GM21526 (cell line): ENCODE data around the gene MTMR8.
"Not testable (repeated sequence)": the region's sequence is repeated elsewhere in the genome, so short reads cannot be mapped to it uniquely, and the experiment has no call there.

ENCODE experiments used
- ATAC-seq: cut with Tn5 transposase; IDR thresholded peaks from one replicate; pipeline ENCODE4 v1.9.1; 2021; ENCODE audit warnings: moderate library complexity; ENCODE audit not compliant: unreplicated experiment, low FRiP score

Gene MTMR8

GRCh38 chrX:64394874-64395567, at the start of gene MTMR8:
MTMR8 (minus strand) TSS chrX:64395452; CDS start chrX:64395363, 89 bp downstream.
- ATAC-seq = peak; percentile 95

GRCh38 chrX:64439551-64439950, 44.3 kb upstream of the MTMR8 start:
- no peak for ATAC-seq

GRCh38 chrX:64437665-64438064, 42.4 kb upstream of the MTMR8 start:
- no peak for ATAC-seq

- no peak for ATAC-seq
Observed at GRCh38 chrX:64437218-64437617, 42.0 kb upstream of the MTMR8 start.

- ATAC-seq = no peak
Observed at GRCh38 chrX:64428371-64428770, 33.1 kb upstream of the MTMR8 start.

- ATAC-seq = peak; percentile 94
Observed at GRCh38 chrX:64427787-64428186, 32.5 kb upstream of the MTMR8 start.

GRCh38 chrX:64427281-64427680, 32.0 kb upstream of the MTMR8 start:
- ATAC-seq = no peak

- not testable (repeated sequence) for ATAC-seq
Observed at GRCh38 chrX:64409730-64410129, 14.5 kb upstream of the MTMR8 start.

- ATAC-seq = no peak
Observed at GRCh38 chrX:64398088-64398487, 2.8 kb upstream of the MTMR8 start.

GRCh38 chrX:64395568-64395929, 297 bp upstream of the MTMR8 start:
- peak; percentile 40 for ATAC-seq

GRCh38 chrX:64394059-64394873, 986 bp downstream of the MTMR8 start:
- ATAC-seq = peak; percentile 13

GRCh38 chrX:64389489-64389888, 5.8 kb downstream of the MTMR8 start:
- ATAC-seq = no peak

- ATAC-seq = not testable (repeated sequence)
Observed at GRCh38 chrX:64380789-64381188, 14.5 kb downstream of the MTMR8 start.

- ATAC-seq = no peak
Observed at GRCh38 chrX:64379924-64380323, 15.3 kb downstream of the MTMR8 start.

- no peak for ATAC-seq
Observed at GRCh38 chrX:64377753-64378152, 17.5 kb downstream of the MTMR8 start.

- ATAC-seq = no peak
Observed at GRCh38 chrX:64352081-64352480, 43.2 kb downstream of the MTMR8 start.

GRCh38 chrX:64350521-64350920, 44.7 kb downstream of the MTMR8 start:
- ATAC-seq = no peak

- ATAC-seq = no peak
Observed at GRCh38 chrX:64350047-64350446, 45.2 kb downstream of the MTMR8 start.

- ATAC-seq = no peak
Observed at GRCh38 chrX:64342811-64343210, 52.4 kb downstream of the MTMR8 start.

GRCh38 chrX:64338296-64338695, 57.0 kb downstream of the MTMR8 start:
- no peak for ATAC-seq

GRCh38 chrX:64334467-64334866, 60.8 kb downstream of the MTMR8 start:
- no peak for ATAC-seq

GRCh38 chrX:64330284-64330683, 65.0 kb downstream of the MTMR8 start:
- ATAC-seq = no peak
